ENCODE measurements around the gene ACSM2B. TPM values are rescaled to one million over a fixed set of nuclear protein-coding genes. Genes with fewer than 3 reads are reported as not detected.

Gene ACSM2B
- total and polyA plus RNA-seq, 2 of the 4 experiments (the other 2 are of a cell fraction), result not detected

DNA sequence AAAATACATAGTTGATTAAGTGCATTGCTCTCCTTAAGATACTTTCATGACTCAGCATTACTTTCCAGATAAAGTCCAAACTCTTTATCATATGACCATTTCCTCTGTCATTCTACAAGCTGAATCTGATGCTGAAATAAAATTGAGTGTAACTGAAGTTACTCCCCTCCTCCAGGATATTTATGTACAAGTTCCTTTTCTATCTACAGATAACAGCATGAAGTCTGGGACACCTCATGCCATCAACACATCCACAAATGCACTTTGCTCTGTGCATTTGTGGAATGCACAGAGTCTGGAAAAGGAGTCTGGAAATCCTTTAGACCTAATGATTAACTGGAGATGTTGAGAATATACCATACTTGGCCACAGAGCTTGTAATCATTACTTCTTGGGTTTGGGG lies 60.5 kb downstream of the ACSM2B start:
- Histone ChIP-seq H3K18ac (ENCODE audit: low read depth, low read length) (no peak overlapping the region), H3K9me1 (ENCODE audit: insufficient read depth, low read length) (no peaks in the 10 kb centered on the region), H4K20me1 (ENCODE audit: insufficient read depth, low read length) (no peaks in the 10 kb centered on the region), H3K27me3 (ENCODE audit: control insufficient read depth, insufficient read depth, low read length) (no peaks in the 10 kb centered on the region), H3K27ac (ENCODE audit: insufficient read depth, low read length) (no peak overlapping the region), H3K4me3 (ENCODE audit: insufficient read depth, low read depth, low read length) (no peak overlapping the region), H3K36me3 (ENCODE audit: control insufficient read depth, insufficient read depth, low read length) (no peaks in the 10 kb centered on the region), H3K4me2 (ENCODE audit: low read depth, low read length) (no peak overlapping the region), H3K9me3 (ENCODE audit: control insufficient read depth, insufficient read depth, low read length) (peaks cover 7% of the 10 kb centered on the region), H2AK5ac (ENCODE audit: low read depth, low read length) (no peak overlapping the region), H2BK20ac (ENCODE audit: low read depth, low read length) (no peak overlapping the region), H2AK9ac (replicated peaks; ENCODE audit: low read depth, low read length, poor library complexity) (no peak overlapping the region), H3K14ac (replicated peaks; ENCODE audit: low read depth, low read length) (no peak overlapping the region), H4K91ac (ENCODE audit: insufficient read depth, low read depth, low read length) (no peak overlapping the region), H3K56ac (ENCODE audit: extremely low read depth, insufficient read depth, low read length) (no peak overlapping the region), H2BK120ac (ENCODE audit: low read depth, low read length) (no peak overlapping the region), H4K5ac (ENCODE audit: low read depth, low read length) (no peak overlapping the region), H4K8ac (ENCODE audit: low read depth in 2 of 2, low read length in 2 of 2) (no peak overlapping the region), H3K79me1 (ENCODE audit: low read depth in 1 of 2, low read length in 2 of 2) (no peaks in the 10 kb centered on the region), H2BK15ac (ENCODE audit: low read depth, low read length) (no peak overlapping the region), H3K9ac (ENCODE audit: low read depth, low read length) (no peak overlapping the region), H3K4me1 (ENCODE audit: control insufficient read depth, insufficient read depth, low read length) (no peaks in the 10 kb centered on the region), H2BK5ac (ENCODE audit: low read depth, low read length, poor library complexity, severe bottlenecking) (no peak overlapping the region), H3K4ac (ENCODE audit: low read depth, low read length) (no peak overlapping the region), H3K23ac (ENCODE audit: low read depth, low read length) (no peak overlapping the region), H2AFZ (replicated peaks; ENCODE audit: low read length, poor library complexity) (no peak overlapping the region)
- TF ChIP-seq NFE2L2 (IDR thresholded peaks at IDR 0.05; ENCODE audit: low read depth, low read length) (peak; percentile 46; the same call in 1 of the 2 replicates), SMC3 (IDR thresholded peaks at IDR 0.05; ENCODE audit: low read depth, low read length) (no peak), RCOR1 (IDR thresholded peaks at IDR 0.05; ENCODE audit: insufficient replicate concordance, low read length) (no peak), MXI1 (IDR thresholded peaks at IDR 0.05; ENCODE audit: borderline replicate concordance, low read depth, low read length) (no peak), MAZ (IDR thresholded peaks at IDR 0.05; ENCODE audit: borderline replicate concordance, low read depth, low read length) (no peak), MAFK (IDR thresholded peaks at IDR 0.05; ENCODE audit: low read depth, low read length) (peak; percentile 56), RFX5 (IDR thresholded peaks at IDR 0.05; ENCODE audit: low read depth, low read length) (no peak), RAD21 (IDR thresholded peaks at IDR 0.05; ENCODE audit: low read length) (no peak), FOS (IDR thresholded peaks at IDR 0.05; ENCODE audit: low read depth, low read length) (no peak), POLR2A (IDR thresholded peaks at IDR 0.05; ENCODE audit: low read depth, low read length) (no peak), CEBPB (IDR thresholded peaks at IDR 0.05; ENCODE audit: low read depth, low read length) (no peak), BHLHE40 (IDR thresholded peaks at IDR 0.05; ENCODE audit: low read depth, low read length) (no peak), CHD1 (IDR thresholded peaks at IDR 0.05; ENCODE audit: low read depth, low read length) (no peak)
- TF ChIP-seq, protein P1, sequence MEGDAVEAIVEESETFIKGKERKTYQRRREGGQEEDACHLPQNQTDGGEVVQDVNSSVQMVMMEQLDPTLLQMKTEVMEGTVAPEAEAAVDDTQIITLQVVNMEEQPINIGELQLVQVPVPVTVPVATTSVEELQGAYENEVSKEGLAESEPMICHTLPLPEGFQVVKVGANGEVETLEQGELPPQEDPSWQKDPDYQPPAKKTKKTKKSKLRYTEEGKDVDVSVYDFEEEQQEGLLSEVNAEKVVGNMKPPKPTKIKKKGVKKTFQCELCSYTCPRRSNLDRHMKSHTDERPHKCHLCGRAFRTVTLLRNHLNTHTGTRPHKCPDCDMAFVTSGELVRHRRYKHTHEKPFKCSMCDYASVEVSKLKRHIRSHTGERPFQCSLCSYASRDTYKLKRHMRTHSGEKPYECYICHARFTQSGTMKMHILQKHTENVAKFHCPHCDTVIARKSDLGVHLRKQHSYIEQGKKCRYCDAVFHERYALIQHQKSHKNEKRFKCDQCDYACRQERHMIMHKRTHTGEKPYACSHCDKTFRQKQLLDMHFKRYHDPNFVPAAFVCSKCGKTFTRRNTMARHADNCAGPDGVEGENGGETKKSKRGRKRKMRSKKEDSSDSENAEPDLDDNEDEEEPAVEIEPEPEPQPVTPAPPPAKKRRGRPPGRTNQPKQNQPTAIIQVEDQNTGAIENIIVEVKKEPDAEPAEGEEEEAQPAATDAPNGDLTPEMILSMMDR (conservative IDR thresholded peaks at IDR 0.05; ENCODE audit: low read depth, low read length), result no peak
- TF ChIP-seq, protein P2, sequence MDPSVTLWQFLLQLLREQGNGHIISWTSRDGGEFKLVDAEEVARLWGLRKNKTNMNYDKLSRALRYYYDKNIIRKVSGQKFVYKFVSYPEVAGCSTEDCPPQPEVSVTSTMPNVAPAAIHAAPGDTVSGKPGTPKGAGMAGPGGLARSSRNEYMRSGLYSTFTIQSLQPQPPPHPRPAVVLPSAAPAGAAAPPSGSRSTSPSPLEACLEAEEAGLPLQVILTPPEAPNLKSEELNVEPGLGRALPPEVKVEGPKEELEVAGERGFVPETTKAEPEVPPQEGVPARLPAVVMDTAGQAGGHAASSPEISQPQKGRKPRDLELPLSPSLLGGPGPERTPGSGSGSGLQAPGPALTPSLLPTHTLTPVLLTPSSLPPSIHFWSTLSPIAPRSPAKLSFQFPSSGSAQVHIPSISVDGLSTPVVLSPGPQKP (IDR thresholded peaks at IDR 0.05; ENCODE audit: borderline replicate concordance, low read depth, low read length), result no peak
- TF ChIP-seq, protein P3, sequence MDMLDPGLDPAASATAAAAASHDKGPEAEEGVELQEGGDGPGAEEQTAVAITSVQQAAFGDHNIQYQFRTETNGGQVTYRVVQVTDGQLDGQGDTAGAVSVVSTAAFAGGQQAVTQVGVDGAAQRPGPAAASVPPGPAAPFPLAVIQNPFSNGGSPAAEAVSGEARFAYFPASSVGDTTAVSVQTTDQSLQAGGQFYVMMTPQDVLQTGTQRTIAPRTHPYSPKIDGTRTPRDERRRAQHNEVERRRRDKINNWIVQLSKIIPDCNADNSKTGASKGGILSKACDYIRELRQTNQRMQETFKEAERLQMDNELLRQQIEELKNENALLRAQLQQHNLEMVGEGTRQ (IDR thresholded peaks at IDR 0.05; ENCODE audit: low read depth, low read length), result no peak
- dilution Hi-C loops (cut with HindIII; ENCODE audit: low sequenced_read_pairs, unreplicated experiment), result no loop called here
- CTCF ChIA-PET, result no interaction called here
- DNase-seq (no peak), ATAC-seq (ENCODE audit: low read depth) (no peak)
- POLR2A ChIA-PET (ENCODE audit: unreplicated experiment), result no interaction called here
- no TSS peak for BruUV-seq (replicated peaks)
- in situ Hi-C loops (cut with MboI; ENCODE audit: low sequenced_read_pairs), result no loop called here
- intact Hi-C loops (cut with micrococcal nuclease), result no loop called here
